ENCODE measurements around the gene SPATA2L. TPM values are rescaled to one million over a fixed set of nuclear protein-coding genes. Genes with fewer than 3 reads are reported as not detected.

Gene SPATA2L
- total RNA-seq, 1 experiment from 2014 or later: 12.7 TPM

DNA sequence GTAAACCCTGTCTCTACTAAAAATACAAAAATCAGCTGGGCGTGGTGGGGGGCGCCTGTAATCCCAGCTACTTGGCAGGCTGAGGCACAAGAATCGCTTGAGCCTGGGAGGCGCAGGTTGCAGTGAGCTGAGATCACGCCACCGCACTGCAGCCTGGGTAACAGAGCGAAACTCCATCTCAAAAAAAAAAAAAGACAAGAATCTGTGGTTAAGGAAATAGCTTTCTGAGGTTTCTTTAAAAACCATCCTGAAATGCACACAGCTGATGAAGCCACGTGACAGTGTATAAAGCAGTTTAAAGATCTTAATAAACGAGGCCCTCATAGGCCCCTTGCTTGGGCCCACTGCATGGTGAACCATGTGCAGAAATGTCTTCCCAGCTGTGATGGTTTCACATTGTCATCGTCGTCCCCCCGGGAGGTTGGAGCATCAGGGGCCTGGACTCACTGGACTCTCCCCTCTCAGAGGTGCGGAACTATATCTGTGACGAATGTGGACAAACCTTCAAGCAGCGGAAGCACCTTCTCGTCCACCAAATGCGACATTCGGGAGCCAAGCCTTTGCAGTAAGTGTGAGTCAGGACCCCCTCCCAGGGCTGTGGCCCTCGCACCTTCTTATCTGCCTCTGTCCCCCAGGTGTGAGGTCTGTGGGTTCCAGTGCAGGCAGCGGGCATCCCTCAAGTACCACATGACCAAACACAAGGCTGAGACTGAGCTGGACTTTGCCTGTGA, 36.0 kb upstream of the SPATA2L start:
- Histone ChIP-seq H3K27ac (ENCODE audit: low read length) (no peak overlapping the region), H3K36me3 (ENCODE audit: control insufficient read depth, insufficient read depth, low read length) (peaks cover 2% of the 10 kb centered on the region; the same call in 1 of the 2 replicates), H3K9me3 (ENCODE audit: control insufficient read depth, insufficient read depth, low read depth, low read length) (no peaks in the 10 kb centered on the region), H3K4me1 (ENCODE audit: control insufficient read depth, insufficient read depth, low read length) (no peaks in the 10 kb centered on the region), H3K4me3 (ENCODE audit: low read depth in 2 of 2, low read length in 2 of 2) (no peak overlapping the region), H3K27me3 (ENCODE audit: control insufficient read depth, insufficient read depth, low read length) (no peaks in the 10 kb centered on the region)
- intact Hi-C loops (cut with micrococcal nuclease; ENCODE audit: unreplicated experiment) (no loop called here), in situ Hi-C loops (cut with HindIII; ENCODE audit: low pct_unique_long_range_greater_than_20kb, low sequenced_read_pairs) (no loop called here)
- TF ChIP-seq POLR2AphosphoS5 (IDR thresholded peaks at IDR 0.05; ENCODE audit: low read depth, low read length): peak; percentile 43
- TF ChIP-seq, protein P1, sequence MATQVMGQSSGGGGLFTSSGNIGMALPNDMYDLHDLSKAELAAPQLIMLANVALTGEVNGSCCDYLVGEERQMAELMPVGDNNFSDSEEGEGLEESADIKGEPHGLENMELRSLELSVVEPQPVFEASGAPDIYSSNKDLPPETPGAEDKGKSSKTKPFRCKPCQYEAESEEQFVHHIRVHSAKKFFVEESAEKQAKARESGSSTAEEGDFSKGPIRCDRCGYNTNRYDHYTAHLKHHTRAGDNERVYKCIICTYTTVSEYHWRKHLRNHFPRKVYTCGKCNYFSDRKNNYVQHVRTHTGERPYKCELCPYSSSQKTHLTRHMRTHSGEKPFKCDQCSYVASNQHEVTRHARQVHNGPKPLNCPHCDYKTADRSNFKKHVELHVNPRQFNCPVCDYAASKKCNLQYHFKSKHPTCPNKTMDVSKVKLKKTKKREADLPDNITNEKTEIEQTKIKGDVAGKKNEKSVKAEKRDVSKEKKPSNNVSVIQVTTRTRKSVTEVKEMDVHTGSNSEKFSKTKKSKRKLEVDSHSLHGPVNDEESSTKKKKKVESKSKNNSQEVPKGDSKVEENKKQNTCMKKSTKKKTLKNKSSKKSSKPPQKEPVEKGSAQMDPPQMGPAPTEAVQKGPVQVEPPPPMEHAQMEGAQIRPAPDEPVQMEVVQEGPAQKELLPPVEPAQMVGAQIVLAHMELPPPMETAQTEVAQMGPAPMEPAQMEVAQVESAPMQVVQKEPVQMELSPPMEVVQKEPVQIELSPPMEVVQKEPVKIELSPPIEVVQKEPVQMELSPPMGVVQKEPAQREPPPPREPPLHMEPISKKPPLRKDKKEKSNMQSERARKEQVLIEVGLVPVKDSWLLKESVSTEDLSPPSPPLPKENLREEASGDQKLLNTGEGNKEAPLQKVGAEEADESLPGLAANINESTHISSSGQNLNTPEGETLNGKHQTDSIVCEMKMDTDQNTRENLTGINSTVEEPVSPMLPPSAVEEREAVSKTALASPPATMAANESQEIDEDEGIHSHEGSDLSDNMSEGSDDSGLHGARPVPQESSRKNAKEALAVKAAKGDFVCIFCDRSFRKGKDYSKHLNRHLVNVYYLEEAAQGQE (IDR thresholded peaks at IDR 0.05; ENCODE audit: insufficient read depth in 1 of 2, low read depth in 2 of 2, low read length in 1 of 2): no peak
- BruUV-seq (replicated peaks): no TSS peak
- ATAC-seq (no peak), DNase-seq (ENCODE audit: low read depth, low spot score) (no peak)
- CTCF ChIA-PET: no interaction called here
- POLR2A ChIA-PET: no interaction called here

DNA sequence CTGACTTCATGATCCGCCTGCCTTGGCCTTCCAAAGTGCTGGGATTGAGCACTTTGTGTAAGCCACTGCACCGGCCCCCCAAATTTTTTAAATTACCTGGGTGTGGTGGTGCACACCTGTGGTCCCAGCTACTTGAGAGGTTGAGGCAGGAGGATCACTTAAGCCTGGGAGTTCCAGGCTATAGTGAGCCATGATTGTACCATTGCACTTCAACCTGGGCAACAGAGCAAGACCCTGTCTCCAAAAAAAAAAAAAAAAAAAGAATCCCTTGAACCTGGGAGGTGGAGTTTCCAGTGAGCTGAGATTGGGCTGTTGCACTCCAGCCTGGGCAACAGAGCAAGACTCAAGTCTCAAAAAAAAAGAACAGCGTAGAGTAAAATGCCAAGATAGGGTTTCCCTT, 35.0 kb upstream of the SPATA2L start:
- Histone ChIP-seq H3K36me3 (ENCODE audit: control insufficient read depth, insufficient read depth, low read length) (peaks cover 2% of the 10 kb centered on the region; the same call in 1 of the 2 replicates), H3K4me3 (ENCODE audit: low read depth in 2 of 2, low read length in 2 of 2) (no peak overlapping the region), H3K4me1 (ENCODE audit: control insufficient read depth, insufficient read depth, low read length) (no peaks in the 10 kb centered on the region), H3K9me3 (ENCODE audit: control insufficient read depth, insufficient read depth, low read depth, low read length) (no peaks in the 10 kb centered on the region), H3K27ac (ENCODE audit: low read length) (no peak overlapping the region), H3K27me3 (ENCODE audit: control insufficient read depth, insufficient read depth, low read length) (no peaks in the 10 kb centered on the region)
- DNase-seq (ENCODE audit: low read depth, low spot score) (no peak), ATAC-seq (no peak)
- in situ Hi-C loops (cut with HindIII; ENCODE audit: low pct_unique_long_range_greater_than_20kb, low sequenced_read_pairs): no loop called here
- intact Hi-C loops (cut with micrococcal nuclease; ENCODE audit: unreplicated experiment): no loop called here
- ChIA-PET POLR2A (no interaction called here), CTCF (no interaction called here)
- no TSS peak for BruUV-seq (replicated peaks)
- TF ChIP-seq, protein P1 (IDR thresholded peaks at IDR 0.05; ENCODE audit: insufficient read depth in 1 of 2, low read depth in 2 of 2, low read length in 1 of 2): no peak
- TF ChIP-seq SIN3A (IDR thresholded peaks at IDR 0.05; ENCODE audit: borderline replicate concordance, insufficient read depth, low read depth, low read length) (no peak), TCF7L2 (IDR thresholded peaks at IDR 0.05; ENCODE audit: low read depth, low read length) (no peak), POLR2AphosphoS5 (IDR thresholded peaks at IDR 0.05; ENCODE audit: low read depth, low read length) (no peak)
- TF ChIP-seq, protein P2, sequence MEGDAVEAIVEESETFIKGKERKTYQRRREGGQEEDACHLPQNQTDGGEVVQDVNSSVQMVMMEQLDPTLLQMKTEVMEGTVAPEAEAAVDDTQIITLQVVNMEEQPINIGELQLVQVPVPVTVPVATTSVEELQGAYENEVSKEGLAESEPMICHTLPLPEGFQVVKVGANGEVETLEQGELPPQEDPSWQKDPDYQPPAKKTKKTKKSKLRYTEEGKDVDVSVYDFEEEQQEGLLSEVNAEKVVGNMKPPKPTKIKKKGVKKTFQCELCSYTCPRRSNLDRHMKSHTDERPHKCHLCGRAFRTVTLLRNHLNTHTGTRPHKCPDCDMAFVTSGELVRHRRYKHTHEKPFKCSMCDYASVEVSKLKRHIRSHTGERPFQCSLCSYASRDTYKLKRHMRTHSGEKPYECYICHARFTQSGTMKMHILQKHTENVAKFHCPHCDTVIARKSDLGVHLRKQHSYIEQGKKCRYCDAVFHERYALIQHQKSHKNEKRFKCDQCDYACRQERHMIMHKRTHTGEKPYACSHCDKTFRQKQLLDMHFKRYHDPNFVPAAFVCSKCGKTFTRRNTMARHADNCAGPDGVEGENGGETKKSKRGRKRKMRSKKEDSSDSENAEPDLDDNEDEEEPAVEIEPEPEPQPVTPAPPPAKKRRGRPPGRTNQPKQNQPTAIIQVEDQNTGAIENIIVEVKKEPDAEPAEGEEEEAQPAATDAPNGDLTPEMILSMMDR (IDR thresholded peaks at IDR 0.05): no peak

All from Panc1 (cell line).